Anterior cingulate cortex (tissue), 58 donors: ENCODE results near the gene DEFB131B.
A peak's percentile ranks its signal among the peaks of the same experiment; 100 is the strongest.
"Not testable (repeated sequence)": the region's sequence is repeated elsewhere in the genome, so short reads cannot be mapped to it uniquely, and the experiment has no call there.

Experiments
- DNase-seq, 58 donors: peaks; one replicate each; lab custom pipeline; 2025; lab: John Stamatoyannopoulos, UW

DEFB131B gene

GRCh38 chr11:71878059-71878458 lies at the start of gene DEFB131B:
Gene DEFB131B (plus strand): TSS chr11:71878453. CDS start chr11:71878453, 0 bp downstream.
- DNase-seq, result not testable (repeated sequence)

GRCh38 chr11:71829247-71829646 lies 49.0 kb upstream of the DEFB131B start:
- DNase-seq, result not testable (repeated sequence)

GRCh38 chr11:71829686-71830085 lies 48.6 kb upstream of the DEFB131B start:
- not testable (repeated sequence) for DNase-seq

- not testable (repeated sequence) for DNase-seq
These were observed 45.4 kb upstream of the DEFB131B start, which contains the start of gene DEFB108B for GRCh38 chr11:71832811-71833210. Gene DEFB108B (plus strand): TSS chr11:71833200. CDS start chr11:71833200, 0 bp downstream.

- not testable (repeated sequence) for DNase-seq
These were observed 35.5 kb upstream of the DEFB131B start for GRCh38 chr11:71842720-71843119.

GRCh38 chr11:71843355-71843754 lies 34.9 kb upstream of the DEFB131B start:
- not testable (repeated sequence) for DNase-seq

GRCh38 chr11:71843858-71844257 lies 34.4 kb upstream of the DEFB131B start:
- no peak for DNase-seq

GRCh38 chr11:71853895-71854294 lies 24.4 kb upstream of the DEFB131B start:
- DNase-seq, result not testable (repeated sequence)

GRCh38 chr11:71855880-71856279 lies 22.4 kb upstream of the DEFB131B start:
- DNase-seq, result not testable (repeated sequence)

GRCh38 chr11:71860835-71861234 lies 17.4 kb upstream of the DEFB131B start:
- DNase-seq, result not testable (repeated sequence)

GRCh38 chr11:71863978-71864627 lies 14.2 kb upstream of the DEFB131B start:
- peak in 1 of 58 donors; percentile 5 for DNase-seq

GRCh38 chr11:71867209-71867608 lies 11.0 kb upstream of the DEFB131B start:
- not testable (repeated sequence) for DNase-seq

GRCh38 chr11:71869931-71870330 lies 8.3 kb upstream of the DEFB131B start:
- not testable (repeated sequence) for DNase-seq

- not testable (repeated sequence) for DNase-seq
These were observed 7.6 kb upstream of the DEFB131B start for GRCh38 chr11:71870661-71871060.

GRCh38 chr11:71876262-71876661 lies 2.0 kb upstream of the DEFB131B start:
- not testable (repeated sequence) for DNase-seq

GRCh38 chr11:71885806-71886205 lies 7.6 kb downstream of the DEFB131B start:
- DNase-seq, result not testable (repeated sequence)

GRCh38 chr11:71888335-71889010 lies 10.2 kb downstream of the DEFB131B start:
- DNase-seq, result not testable (repeated sequence)

- DNase-seq, result not testable (repeated sequence)
These were observed 11.1 kb downstream of the DEFB131B start for GRCh38 chr11:71889181-71889872.

GRCh38 chr11:71895961-71896360 lies 17.7 kb downstream of the DEFB131B start:
- DNase-seq, result no peak

- DNase-seq, result not testable (repeated sequence)
These were observed 22.9 kb downstream of the DEFB131B start for GRCh38 chr11:71901137-71901536.

- no peak for DNase-seq
These were observed 30.0 kb downstream of the DEFB131B start for GRCh38 chr11:71908218-71908617.
